Nucleus accumbens (tissue), 56 donors: Measurements from ENCODE around the gene MTRF1L.
A peak's percentile ranks its signal among the peaks of the same experiment; 100 is the strongest.
"Not testable (repeated sequence)": the region's sequence is repeated elsewhere in the genome, so short reads cannot be mapped to it uniquely, and the experiment has no call there.

Experiments
- DNase-seq, 56 donors: peaks; one replicate each; lab custom pipeline; 2025; lab: John Stamatoyannopoulos, UW

Gene MTRF1L

DNA sequence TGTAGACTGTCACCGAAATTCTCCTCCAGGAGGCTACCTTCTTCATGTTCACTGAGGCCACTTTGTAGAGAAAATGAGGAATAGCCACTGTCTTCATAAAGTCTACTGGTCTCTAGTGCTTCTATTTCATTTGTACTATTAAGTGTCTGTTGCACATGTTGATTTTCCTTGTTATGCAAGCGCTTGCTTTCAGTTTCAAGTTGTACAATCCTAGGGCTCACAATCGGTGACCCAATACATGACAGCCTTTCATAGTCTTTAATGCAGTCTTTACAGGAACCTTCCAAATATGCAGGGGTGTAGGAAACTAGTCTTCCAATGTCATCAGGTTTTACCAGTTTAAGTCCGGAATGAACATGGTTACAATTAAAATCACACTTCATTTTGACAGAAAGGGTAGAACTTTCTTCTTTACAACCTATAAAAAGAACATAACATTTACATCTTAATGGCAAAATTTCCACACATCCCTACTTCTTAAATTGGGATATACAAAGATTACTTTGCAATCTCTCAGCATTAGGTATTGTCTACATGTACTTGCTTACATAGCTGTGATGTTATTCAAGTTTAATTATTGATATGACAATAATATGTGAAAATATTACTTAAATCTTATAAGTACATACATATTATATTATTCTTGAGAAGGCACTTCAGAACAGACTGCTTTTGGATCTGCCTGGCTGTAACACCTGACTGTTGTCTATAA lies 27.1 kb downstream of the MTRF1L start:
- DNase-seq = no peak

DNA sequence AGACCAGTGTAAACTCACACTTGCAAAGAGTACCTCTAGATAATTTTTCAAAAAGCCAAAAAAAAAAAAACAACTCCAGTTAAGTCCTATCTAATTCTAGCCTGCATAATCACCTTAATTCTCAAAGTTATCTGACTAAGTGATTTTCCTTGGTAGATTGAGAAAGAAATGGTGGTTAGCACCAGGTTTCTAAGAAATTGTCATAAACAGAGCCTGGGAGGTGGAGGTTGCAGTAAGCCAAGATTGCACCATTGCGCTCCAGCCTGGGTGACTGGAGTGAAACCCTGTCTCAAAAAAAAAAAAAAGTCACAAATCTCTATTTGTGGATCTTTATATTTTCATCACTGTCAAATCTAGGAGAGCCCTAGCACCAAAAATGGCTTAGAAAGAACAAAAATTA lies 28.6 kb downstream of the MTRF1L start:
- no peak for DNase-seq

DNA sequence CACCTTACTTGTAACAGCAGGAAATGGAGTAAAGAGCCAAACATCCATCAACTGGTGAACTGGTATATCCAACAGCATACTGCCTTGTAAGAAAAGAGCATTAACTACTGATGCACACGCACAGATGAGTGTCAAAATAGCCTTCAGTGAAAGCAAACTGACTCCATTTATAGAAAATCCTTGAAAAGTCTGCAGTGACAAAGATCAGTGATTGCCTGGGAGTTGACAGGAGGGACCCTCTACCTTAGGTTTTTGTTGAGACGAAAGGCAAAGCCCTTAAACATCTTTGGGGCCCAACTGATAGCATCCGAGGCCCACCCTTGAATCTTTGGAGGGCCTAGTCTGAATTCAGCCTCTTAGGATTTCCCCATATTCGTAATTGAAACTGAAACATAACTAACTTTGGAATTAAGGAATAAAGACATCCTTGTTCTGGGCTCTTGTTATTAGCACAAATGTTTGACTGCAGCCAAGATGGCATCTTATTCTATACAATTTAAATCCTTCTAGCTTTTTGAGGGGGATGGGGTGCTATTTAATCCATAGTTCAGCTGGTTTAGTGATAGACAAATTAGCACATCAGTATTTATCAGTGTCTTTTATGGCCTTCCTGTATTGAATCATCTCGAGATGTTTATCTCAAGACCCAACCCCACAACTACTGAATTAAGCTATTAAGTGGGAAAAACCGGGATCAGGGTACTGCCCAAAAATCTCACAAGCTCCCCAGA lies 32.7 kb downstream of the MTRF1L start:
- no peak for DNase-seq

DNA sequence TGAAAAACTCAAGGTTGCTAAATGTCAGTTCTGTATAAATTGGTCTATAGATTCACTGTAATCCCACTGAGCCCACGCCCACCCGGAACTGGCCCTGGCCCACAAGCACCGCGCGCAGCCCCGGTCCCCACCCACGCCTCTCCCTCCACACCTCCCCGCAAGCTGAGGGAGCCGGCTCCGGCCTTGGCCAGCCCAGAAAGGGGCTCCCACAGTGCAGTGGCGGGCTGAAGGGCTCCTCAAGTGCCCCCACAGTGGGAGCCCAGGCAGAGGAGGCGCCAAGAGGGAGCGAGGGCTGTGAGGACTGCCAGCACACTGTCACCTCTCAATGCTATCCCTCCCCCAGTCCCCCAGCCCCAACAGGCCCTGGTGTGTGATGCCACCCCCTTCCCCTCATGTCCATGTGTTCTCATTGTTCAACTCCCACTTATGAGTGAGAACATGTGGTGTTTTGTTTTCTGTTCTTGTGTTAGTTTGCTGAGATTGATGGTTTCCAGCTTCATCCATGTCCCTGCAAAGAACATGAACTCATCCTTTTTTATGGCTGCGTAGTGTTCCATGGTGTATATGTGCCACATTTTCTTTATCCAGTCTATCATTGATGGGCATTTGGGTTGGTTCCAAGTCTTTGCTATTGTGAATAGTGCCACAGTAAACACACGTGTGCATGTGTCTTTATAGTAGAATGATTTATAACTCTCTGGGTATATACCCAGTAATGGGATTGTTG lies 36.2 kb downstream of the MTRF1L start:
- DNase-seq = not testable (repeated sequence)

DNA sequence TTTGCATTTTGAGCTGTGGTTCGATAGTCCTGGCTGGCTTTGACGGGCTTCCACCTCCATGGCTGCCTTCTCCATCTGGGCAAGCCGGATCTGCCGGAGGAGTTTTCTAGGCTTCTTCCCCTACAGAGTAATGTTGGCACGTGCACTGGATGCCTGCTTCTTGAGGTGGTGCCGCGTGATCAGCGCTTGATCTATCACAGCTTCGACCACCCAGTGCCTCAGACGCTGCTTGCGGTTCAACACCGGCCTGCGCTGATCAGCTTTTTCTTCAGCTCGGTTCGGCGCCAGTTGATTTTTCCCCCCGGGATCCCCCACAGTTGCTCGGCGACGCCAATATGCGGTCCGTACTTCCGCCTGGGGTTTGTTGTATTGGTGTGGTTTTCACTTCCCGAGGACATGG lies 43.2 kb downstream of the MTRF1L start:
- no peak for DNase-seq

DNA sequence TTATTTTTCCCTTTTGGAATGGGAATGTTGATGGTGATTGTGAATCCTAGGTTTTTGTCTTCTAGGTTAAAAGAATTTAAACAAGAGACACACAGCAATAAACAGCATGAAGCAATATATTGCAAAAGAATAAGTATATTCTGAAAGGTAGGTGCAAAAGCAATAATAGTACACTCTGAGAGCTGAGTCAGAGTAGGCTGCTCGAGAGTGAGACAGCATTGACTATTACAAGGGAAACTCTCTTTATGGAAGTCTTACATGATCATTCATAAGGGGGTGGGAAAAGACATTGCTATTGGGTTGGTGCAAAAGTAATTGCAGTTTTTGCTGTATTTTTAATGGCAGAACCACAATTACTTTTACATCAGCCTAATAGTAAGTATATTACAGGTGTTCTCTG lies 44.7 kb downstream of the MTRF1L start:
- no peak for DNase-seq

DNA sequence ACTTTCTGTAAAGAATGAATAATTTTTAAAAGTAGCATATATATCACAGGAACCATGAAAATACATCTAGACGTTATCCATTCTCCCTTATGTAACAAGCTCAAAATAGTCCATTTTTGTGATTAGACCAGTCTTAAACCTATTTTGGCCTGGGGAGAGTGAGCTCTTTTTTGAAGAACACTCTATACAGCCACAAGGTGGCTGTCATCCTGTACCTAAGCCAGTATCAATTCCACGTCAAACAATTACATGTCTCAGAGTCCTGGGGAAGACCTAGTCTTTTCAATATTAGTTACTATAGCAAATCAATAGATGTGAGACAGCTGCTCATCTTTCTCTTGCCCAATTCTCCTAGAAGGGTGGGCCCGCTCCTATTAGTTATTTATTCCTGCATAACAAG lies 48.1 kb downstream of the MTRF1L start:
- DNase-seq = no peak

DNA sequence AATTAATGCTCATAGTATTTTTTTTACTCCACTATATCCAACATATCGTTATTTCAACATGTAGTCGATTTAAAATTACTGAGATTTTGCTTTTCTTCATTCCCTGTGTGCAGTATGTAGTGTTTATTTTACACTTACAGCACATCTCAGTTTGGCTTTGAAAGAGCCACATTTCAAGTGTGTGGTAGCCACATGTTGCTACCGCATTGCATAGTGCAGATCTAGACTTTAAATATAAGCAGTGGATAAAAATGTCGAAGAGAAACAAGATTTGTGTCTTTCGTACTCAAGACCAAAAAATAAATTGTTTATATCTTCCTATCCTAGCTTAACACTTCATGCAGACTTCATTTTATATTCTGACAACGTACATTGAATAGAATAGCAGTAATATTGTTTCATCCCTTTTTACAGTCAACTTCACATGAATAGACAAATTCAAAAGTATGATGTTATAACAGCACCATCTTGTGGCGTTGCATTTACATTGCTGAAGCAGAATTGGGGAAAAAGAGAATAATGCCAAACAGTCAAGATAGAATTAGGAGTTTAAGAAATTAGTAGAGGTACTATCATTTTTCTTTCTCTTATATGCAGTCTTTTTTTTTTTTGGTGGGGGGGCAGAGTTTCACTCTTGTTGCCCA lies 49.5 kb downstream of the MTRF1L start:
- DNase-seq = no peak

DNA sequence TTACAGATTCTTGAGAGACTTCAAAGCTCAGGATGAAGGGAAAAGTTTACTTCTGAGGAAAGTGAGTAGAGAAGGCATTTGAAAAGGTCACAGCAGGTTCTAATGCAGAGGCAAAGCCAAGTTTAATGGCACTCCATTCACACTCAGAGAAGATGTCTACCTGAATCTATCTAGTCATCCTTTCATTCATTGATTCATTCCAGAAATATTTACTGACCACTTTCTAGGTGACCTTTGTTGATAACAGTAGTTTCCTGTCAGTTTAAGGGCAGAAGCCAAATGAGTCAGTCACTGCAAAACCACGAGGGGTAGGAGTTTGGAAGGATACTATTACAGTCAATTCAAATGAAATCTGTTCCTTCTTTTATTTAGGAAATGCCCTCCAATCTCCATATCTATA lies 50.5 kb downstream of the MTRF1L start:
- DNase-seq = no peak

DNA sequence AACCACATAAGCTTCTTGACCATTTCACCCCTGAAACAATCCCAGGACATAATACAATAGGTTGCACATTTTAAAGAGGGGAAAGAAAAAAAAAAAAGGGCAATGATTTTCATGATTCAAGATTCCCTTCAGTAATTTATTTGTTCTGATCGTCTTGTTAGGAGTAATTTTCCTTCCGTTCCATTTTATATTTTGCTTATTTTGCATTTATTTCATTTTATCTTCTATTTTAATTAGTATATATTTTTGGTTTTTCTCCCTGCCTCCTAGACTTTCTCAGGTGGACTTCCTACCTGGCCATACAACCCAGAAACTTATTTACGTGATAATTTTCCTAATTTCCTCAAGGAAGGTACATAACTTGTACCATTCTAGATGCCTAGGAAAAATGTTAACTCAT lies 52.3 kb downstream of the MTRF1L start:
- DNase-seq = no peak

DNA sequence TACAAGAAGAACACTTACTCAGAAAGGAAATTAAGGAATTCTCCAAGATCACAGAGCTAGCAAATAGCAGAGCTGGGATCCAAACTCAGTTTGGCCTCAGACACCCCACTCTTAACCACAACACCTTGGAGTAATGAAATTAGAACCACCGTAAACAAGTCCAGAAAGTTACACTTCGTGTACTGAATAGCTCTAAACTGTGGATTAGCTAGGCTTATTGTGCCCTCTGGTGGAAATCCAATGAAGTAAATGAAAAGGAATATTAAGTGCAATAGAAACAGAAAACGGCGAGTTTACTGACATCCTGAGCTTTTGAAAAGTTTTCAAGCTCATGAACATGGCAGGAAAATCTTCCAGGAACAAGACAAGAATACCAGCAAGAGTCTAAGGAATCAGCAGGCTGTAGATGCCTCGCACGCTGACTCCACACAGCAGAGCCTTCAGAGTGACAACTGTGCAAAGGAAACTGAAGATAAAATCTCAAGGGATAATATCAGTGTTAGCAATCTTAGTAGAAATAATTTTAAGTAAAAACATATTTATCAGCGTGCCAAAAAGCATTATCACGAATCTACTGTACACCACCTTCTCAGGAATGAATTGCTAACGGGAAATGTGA lies 54.2 kb downstream of the MTRF1L start:
- peak in 4 of 56 donors; percentile 2 to 11 (median 4) for DNase-seq

DNA sequence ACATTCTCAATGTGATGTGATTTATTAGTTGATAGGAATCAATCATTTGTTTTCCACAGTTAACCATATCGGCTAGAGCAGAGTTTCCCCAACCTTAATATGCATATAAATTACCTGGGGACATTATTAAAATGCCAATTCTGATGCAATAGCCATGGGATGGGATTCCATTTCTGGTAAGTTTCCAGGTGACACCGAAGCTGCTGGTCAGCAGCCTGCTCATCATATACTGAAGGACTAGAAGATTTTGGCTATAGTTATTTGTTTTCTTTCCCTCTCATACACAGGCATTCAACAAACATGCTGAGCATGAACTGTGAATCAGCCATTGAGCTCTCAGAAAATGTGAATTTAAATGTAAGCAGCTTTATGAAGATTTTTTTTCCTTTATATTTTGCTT lies 55.5 kb downstream of the MTRF1L start:
- no peak for DNase-seq

DNA sequence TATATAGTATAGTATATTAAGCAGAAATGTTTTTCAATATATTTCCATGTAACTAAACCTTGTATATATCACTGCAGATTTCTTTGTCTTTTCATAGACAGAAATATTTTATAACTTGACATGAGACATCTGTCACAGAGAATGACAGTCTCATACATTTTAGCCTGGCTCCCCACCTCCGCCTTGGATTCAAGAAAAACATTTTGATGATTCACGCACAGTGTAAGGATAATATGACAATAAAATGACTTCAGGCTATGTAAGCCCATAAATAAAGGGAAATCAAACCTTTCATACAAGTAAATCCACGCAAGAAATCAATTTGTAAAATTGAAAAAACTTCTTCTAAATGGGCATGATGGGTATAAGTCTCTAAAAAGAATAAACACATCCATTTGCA lies 56.0 kb downstream of the MTRF1L start:
- DNase-seq = no peak

DNA sequence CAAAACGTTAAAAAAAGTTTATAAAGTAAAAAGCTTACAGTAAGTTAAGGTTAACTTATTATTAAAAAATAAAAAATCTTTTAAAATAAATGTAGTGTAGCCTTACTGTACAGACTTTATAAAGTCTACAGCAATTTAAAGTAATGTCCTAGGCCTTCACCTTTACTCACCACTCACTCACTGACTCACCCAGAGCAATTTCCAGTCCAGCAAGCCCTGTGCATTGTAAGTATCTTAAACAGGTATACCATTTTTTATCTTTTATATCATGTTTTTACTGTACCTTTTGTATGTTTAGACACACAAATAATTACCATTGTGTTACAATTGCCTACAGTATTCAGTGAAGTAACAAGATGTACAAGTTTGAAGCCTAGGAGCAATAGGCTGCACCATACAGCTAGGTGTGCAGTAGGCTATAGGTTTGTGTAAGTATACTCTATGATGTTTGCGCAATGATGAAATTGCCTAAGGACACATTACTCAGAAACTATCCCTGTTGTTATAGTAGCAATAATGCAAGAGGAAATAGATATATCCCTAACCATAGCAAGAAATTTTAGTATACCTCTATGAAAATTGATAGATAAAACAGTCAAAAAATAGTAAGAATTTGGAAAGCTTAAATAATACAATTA lies 59.1 kb downstream of the MTRF1L start:
- DNase-seq = no peak

DNA sequence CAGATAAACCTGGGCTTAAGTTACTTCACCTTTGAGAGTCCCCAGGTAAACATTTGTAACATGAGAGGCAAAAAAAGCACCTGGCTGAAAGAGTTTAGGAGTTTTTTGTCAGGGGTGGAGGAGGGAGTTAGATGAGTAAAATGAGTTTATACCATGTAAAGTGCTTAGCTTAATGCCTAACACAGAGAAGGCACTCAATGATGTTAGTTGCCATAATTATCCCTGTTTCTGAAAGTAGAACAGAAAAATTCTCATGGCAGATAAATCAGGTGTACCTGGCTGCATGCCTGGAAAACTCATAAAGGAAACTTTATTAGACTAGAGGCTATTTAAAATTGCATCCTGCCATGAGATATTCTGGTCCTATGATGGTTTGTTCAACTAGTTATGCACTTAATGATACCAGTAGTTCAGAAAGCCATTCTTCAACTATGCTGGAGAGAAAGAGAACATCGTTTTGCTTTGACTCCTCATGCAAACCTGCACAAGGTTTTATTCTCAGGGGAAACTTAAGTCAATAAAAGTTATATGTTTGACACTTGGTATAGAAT lies 60.1 kb downstream of the MTRF1L start:
- DNase-seq = no peak

DNA sequence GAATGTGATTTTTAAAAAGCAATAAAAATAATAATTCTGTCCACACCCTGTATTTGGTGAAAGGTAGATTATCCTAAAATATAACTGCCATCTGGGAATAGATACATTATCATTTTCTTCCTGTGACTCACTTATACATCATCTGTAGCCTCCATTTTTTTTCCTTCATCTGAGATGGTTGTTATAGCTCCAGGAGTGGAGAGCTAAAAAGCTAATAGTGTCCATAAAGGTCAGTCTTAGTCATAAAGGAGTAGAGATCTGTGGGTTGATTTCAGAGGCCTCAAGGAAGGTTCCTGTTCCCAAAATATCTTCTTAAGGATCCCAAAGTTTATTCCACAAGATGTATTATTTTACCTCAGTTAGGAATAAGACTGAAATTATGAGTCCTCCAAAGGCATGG lies 60.8 kb downstream of the MTRF1L start:
- DNase-seq = no peak
